IPS-18c (cell line): ENCODE results near the gene DRG2.

ENCODE experiments used
- H3K4me3 ChIP-seq: 2 replicates; pipeline ENCODE4 v1.7.0; 2013; ENCODE audit warnings: low read depth, mild to moderate bottlenecking, low read length, moderate library complexity; ENCODE audit not compliant: insufficient read depth
- H3K9me3 ChIP-seq: one replicate; pipeline ENCODE4 v1.6.1; 2013; ENCODE audit warnings: mild to moderate bottlenecking, low read length, moderate library complexity; ENCODE audit not compliant: control insufficient read depth, insufficient read depth

Gene DRG2

GRCh38 chr17:18148586-18148985, 60.8 kb downstream of the DRG2 start:
- Histone ChIP-seq H3K4me3 (no peak overlapping the region), H3K9me3 (no peaks in the 10 kb centered on the region)

DNA sequence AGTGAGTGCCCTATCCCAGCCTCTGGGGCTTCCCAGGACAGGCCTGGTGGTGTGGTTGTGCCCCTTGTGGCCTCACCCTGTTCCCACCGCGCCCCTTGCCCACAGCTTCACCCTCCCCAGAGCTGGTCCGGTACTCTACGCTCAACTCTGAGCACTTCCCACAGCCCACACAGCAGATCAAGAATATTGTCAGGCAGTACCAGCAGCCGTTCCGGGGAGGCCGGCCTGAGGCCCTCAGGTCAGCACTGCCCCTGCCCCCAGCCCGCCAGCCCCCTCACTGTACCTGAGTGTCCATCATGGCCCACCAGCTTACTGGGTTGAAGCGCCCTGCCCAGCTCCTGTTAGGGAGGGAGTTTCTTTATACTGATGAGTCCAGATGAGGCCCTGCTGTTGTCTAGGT, 63.5 kb downstream of the DRG2 start:
- Histone ChIP-seq H3K4me3 (no peak overlapping the region), H3K9me3 (no peaks in the 10 kb centered on the region)

- H3K9me3 ChIP-seq = no peaks in the 10 kb centered on the region
- H3K4me3 ChIP-seq = no peak overlapping the region
Measured at GRCh38 chr17:18155179-18155578, 67.4 kb downstream of the DRG2 start.

- Histone ChIP-seq H3K4me3 (no peak overlapping the region), H3K9me3 (no peaks in the 10 kb centered on the region)
Measured at GRCh38 chr17:18156171-18156975, 68.6 kb downstream of the DRG2 start.

GRCh38 chr17:18156976-18157280, 69.2 kb downstream of the DRG2 start:
- H3K4me3 ChIP-seq = no peak overlapping the region
- H3K9me3 ChIP-seq = no peaks in the 10 kb centered on the region
